Neuronal stem cell (in vitro differentiated cells): ENCODE data around the gene PHF12.

ENCODE experiments used
- DNase-seq: peaks from one replicate; pipeline ENCODE4 v3.0.0-alpha.2; 2013; ENCODE audit warnings: low spot score
- H2AFZ ChIP-seq: one replicate; pipeline ENCODE4 v1.6.1; 2013; ENCODE audit warnings: mild to moderate bottlenecking, low read length, inconsistent platforms
- H2AK5ac ChIP-seq: 2 replicates; pipeline ENCODE4 v1.6.1; 2013; ENCODE audit warnings: low read depth, mild to moderate bottlenecking, inconsistent platforms, low read length, moderate library complexity, mixed read lengths
- H2BK120ac ChIP-seq: 2 replicates; pipeline ENCODE4 v1.6.1; 2013; ENCODE audit warnings: low read depth, mild to moderate bottlenecking, inconsistent platforms, low read length, moderate library complexity, mixed read lengths
- H2BK12ac ChIP-seq: one replicate; pipeline ENCODE4 v1.6.1; 2013; ENCODE audit warnings: low read length, inconsistent platforms
- H2BK15ac ChIP-seq: 2 replicates; pipeline ENCODE4 v1.6.1; 2013; ENCODE audit warnings: mild to moderate bottlenecking, low read length, inconsistent platforms, mixed read lengths
- H2BK5ac ChIP-seq: one replicate; pipeline ENCODE4 v1.6.1; 2013; ENCODE audit warnings: inconsistent platforms, mild to moderate bottlenecking, low read length, moderate library complexity
- H3K14ac ChIP-seq: one replicate; pipeline ENCODE4 v1.6.1; 2013; ENCODE audit warnings: low read length, inconsistent platforms
- H3K18ac ChIP-seq: 2 replicates; pipeline ENCODE4 v1.6.1; 2013; ENCODE audit warnings: low read length, inconsistent platforms
- H3K23ac ChIP-seq: 2 replicates; pipeline ENCODE4 v1.6.1; 2013; ENCODE audit warnings: low read depth, mild to moderate bottlenecking, mixed read lengths, low read length, inconsistent platforms; ENCODE audit not compliant: poor library complexity
- H3K27ac ChIP-seq: replicated peaks from 3 replicates; pipeline ENCODE4 v1.5.1; 2013; ENCODE audit warnings: low read length, inconsistent platforms
- H3K27me3 ChIP-seq, 3 experiments: 2 replicates each; pipeline ENCODE4 v1.6.1; 2013; ENCODE audit warnings: low read length in 3 of 3, mild to moderate bottlenecking in 2 of 3, inconsistent platforms in 1 of 3, low read depth in 1 of 3, mixed read lengths in 1 of 3, moderate library complexity in 1 of 3; ENCODE audit not compliant: control insufficient read depth in 3 of 3, insufficient read depth in 3 of 3
- H3K36me3 ChIP-seq, 2 donors: replicated peaks in 1 of 2; 2 replicates each; pipeline ENCODE4 v1.6.1; 2013; ENCODE audit warnings: low read length in 2 of 2; ENCODE audit not compliant: control insufficient read depth in 2 of 2, insufficient read depth in 2 of 2
- H3K4ac ChIP-seq: 2 replicates; pipeline ENCODE4 v1.6.1; 2013; ENCODE audit warnings: inconsistent platforms, mild to moderate bottlenecking, low read length, moderate library complexity
- H3K4me1 ChIP-seq, 2 donors: 1 replicate in 1 of 2; 2 replicates in 1 of 2; pipeline ENCODE4 v1.6.1; 2013; ENCODE audit warnings: low read length in 2 of 2, low read depth in 1 of 2; ENCODE audit not compliant: control insufficient read depth in 2 of 2, insufficient read depth in 1 of 2
- H3K4me2 ChIP-seq: one replicate; pipeline ENCODE4 v1.6.1; 2013; ENCODE audit warnings: mild to moderate bottlenecking, low read length, inconsistent platforms; ENCODE audit not compliant: insufficient read depth, poor library complexity, severe bottlenecking
- H3K4me3 ChIP-seq, 2 donors: 2 replicates each; pipeline ENCODE4 v1.5.1; 2013; ENCODE audit warnings: low read length in 2 of 2, mild to moderate bottlenecking in 2 of 2, inconsistent platforms in 1 of 2, moderate library complexity in 1 of 2
- H3K79me1 ChIP-seq: one replicate; pipeline ENCODE4 v1.6.1; 2013; ENCODE audit warnings: low read depth, mild to moderate bottlenecking, inconsistent platforms, low read length, moderate library complexity
- H3K9ac ChIP-seq: one replicate; pipeline ENCODE4 v1.6.1; 2013; ENCODE audit warnings: mild to moderate bottlenecking, low read depth, low read length, inconsistent platforms; ENCODE audit not compliant: poor library complexity
- H3K9me3 ChIP-seq, 2 donors: replicated peaks in 1 of 2; 2 replicates each; pipeline versions ENCODE3 to v1.6.1; 2013; ENCODE audit warnings: low read length in 2 of 2, mild to moderate bottlenecking in 2 of 2, inconsistent platforms in 1 of 2, low read depth in 1 of 2, mixed read lengths in 1 of 2, moderate library complexity in 1 of 2; ENCODE audit not compliant: control insufficient read depth in 2 of 2, insufficient read depth in 1 of 2
- H4K8ac ChIP-seq: one replicate; pipeline ENCODE4 v1.6.1; 2013; ENCODE audit warnings: low read depth, mild to moderate bottlenecking, inconsistent platforms, low read length, moderate library complexity
- H4K91ac ChIP-seq: one replicate; pipeline ENCODE4 v1.6.1; 2013; ENCODE audit warnings: low read length, low read depth, mild to moderate bottlenecking, inconsistent platforms; ENCODE audit not compliant: poor library complexity
- WGBS, 2 donors: extraction: QIAGEN DNeasy Blood & Tissue Kit; methylation state at CpG; one replicate each; pipeline ENCODE4 v1.1.7; 2013; ENCODE audit warnings: missing lambda C conversion rate in 2 of 2, mixed read lengths in 1 of 2; ENCODE audit not compliant: insufficient read length in 2 of 2, insufficient replicate concordance in 1 of 2; ENCODE audit errors: extremely low coverage in 2 of 2; 5-methylcytosine and 5-hydroxymethylcytosine counted together

Gene PHF12

GRCh38 chr17:28867276-28867675 lies 84.0 kb downstream of the PHF12 start:
- no peak overlapping the region for H2BK120ac ChIP-seq
- H3K4me1 ChIP-seq, result no peaks in the 10 kb centered on the region
- no peak overlapping the region for H3K9ac ChIP-seq
- no peak overlapping the region for H2BK5ac ChIP-seq
- no peak overlapping the region for H2BK12ac ChIP-seq
- H3K79me1 ChIP-seq, result no peaks in the 10 kb centered on the region
- H3K18ac ChIP-seq, result no peak overlapping the region
- no CpG with 5 or more reads among the region's 7 CpGs for WGBS, 2 donors
- no peaks in the 10 kb centered on the region for H3K36me3 ChIP-seq
- no peak overlapping the region for H2BK15ac ChIP-seq
- no peak overlapping the region for H2AK5ac ChIP-seq
- no peak overlapping the region for H3K4ac ChIP-seq
- H3K27ac ChIP-seq, result no peak overlapping the region
- H3K9me3 ChIP-seq, result no peaks in the 10 kb centered on the region
- H3K23ac ChIP-seq, result no peak overlapping the region
- no peak overlapping the region for H3K4me2 ChIP-seq
- H4K91ac ChIP-seq, result no peak overlapping the region
- no peaks in the 10 kb centered on the region for H3K27me3 ChIP-seq
- H2AFZ ChIP-seq, result no peak overlapping the region
- H3K4me3 ChIP-seq, result no peak overlapping the region
- no peak overlapping the region for H3K14ac ChIP-seq
- DNase-seq, result no peak
- no peak overlapping the region for H4K8ac ChIP-seq

- Histone ChIP-seq H2BK120ac (no peak overlapping the region), H3K27me3 (no peaks in the 10 kb centered on the region), H3K4ac (no peak overlapping the region), H3K36me3 (peaks cover 0 to 7% of the 10 kb centered on the region in 2 donors), H3K4me1 (no peaks in the 10 kb centered on the region), H3K9ac (no peak overlapping the region), H2BK15ac (no peak overlapping the region), H3K23ac (no peak overlapping the region), H3K14ac (no peak overlapping the region), H3K27ac (no peak overlapping the region), H2BK5ac (no peak overlapping the region), H3K9me3 (no peaks in the 10 kb centered on the region), H3K79me1 (no peaks in the 10 kb centered on the region), H3K4me2 (no peak overlapping the region), H4K91ac (no peak overlapping the region), H4K8ac (no peak overlapping the region), H2AFZ (peak overlapping the region; percentile 24), H3K18ac (no peak overlapping the region), H2BK12ac (no peak overlapping the region), H3K4me3 (no peak overlapping the region), H2AK5ac (no peak overlapping the region)
- WGBS, 2 donors, result no CpG with 5 or more reads among the region's 13 CpGs
- DNase-seq, result no peak
Measured at GRCh38 chr17:28865946-28866752, 85.2 kb downstream of the PHF12 start.

GRCh38 chr17:28864991-28865849 lies 86.1 kb downstream of the PHF12 start:
- H2AK5ac ChIP-seq, result no peak overlapping the region
- H3K4ac ChIP-seq, result no peak overlapping the region
- H3K4me2 ChIP-seq, result no peak overlapping the region
- no peak overlapping the region for H2BK15ac ChIP-seq
- H2AFZ ChIP-seq, result peak overlapping the region; percentile 24
- H4K91ac ChIP-seq, result no peak overlapping the region
- no peak overlapping the region for H3K27ac ChIP-seq
- no peak overlapping the region for H3K18ac ChIP-seq
- H3K4me3 ChIP-seq, result no peak overlapping the region
- H3K9ac ChIP-seq, result no peak overlapping the region
- no peak overlapping the region for H3K14ac ChIP-seq
- DNase-seq, result no peak
- peak overlapping the region; percentile 30 for H2BK5ac ChIP-seq
- no peaks in the 10 kb centered on the region for H3K27me3 ChIP-seq
- no peak overlapping the region for H2BK120ac ChIP-seq
- no peaks in the 10 kb centered on the region for H3K4me1 ChIP-seq
- H3K79me1 ChIP-seq, result no peaks in the 10 kb centered on the region
- no peak overlapping the region for H4K8ac ChIP-seq
- H2BK12ac ChIP-seq, result no peak overlapping the region
- peaks cover 5 to 14% of the 10 kb centered on the region in 2 donors for H3K36me3 ChIP-seq
- no CpG with 5 or more reads among the region's 11 CpGs for WGBS, 2 donors
- peak overlapping the region; percentile 51 for H3K23ac ChIP-seq
- H3K9me3 ChIP-seq, result no peaks in the 10 kb centered on the region

- Histone ChIP-seq H3K27ac (no peak overlapping the region), H4K91ac (no peak overlapping the region), H2AFZ (no peak overlapping the region), H3K14ac (no peak overlapping the region), H3K79me1 (no peaks in the 10 kb centered on the region), H4K8ac (no peak overlapping the region), H2BK12ac (no peak overlapping the region), H2BK15ac (no peak overlapping the region), H2BK120ac (no peak overlapping the region), H3K18ac (no peak overlapping the region), H2BK5ac (no peak overlapping the region), H3K36me3 (peaks cover 9 to 21% of the 10 kb centered on the region in 2 donors), H3K23ac (no peak overlapping the region), H3K4ac (no peak overlapping the region), H3K9ac (no peak overlapping the region), H3K4me1 (no peaks in the 10 kb centered on the region), H2AK5ac (no peak overlapping the region), H3K27me3 (no peaks in the 10 kb centered on the region), H3K4me2 (no peak overlapping the region), H3K4me3 (no peak overlapping the region), H3K9me3 (no peaks in the 10 kb centered on the region)
- no CpG with 5 or more reads among the region's 1 CpG for WGBS, 2 donors
- DNase-seq, result no peak
Measured at GRCh38 chr17:28863953-28864352, 87.4 kb downstream of the PHF12 start.
